Right atrium auricular region (tissue), 2 donors: Measurements from ENCODE around the gene PACSIN2. TPM values are rescaled to one million over a fixed set of nuclear protein-coding genes. Genes with fewer than 3 reads are reported as not detected.

Experiments used
- DNase-seq: peaks from one replicate; pipeline ENCODE4 v3.0.0-alpha.2; 2019; ENCODE audit warnings: low spot score
- H3K27ac ChIP-seq, 2 donors: fragments of 200-600 bp; sonication (generic); 1 replicate in 1 of 2; 2 replicates in 1 of 2; pipeline ENCODE4 v1.5.1; 2016 to 2019
- H3K27me3 ChIP-seq, 2 donors: fragments of 200-600 bp; sonication (generic); one replicate each; pipeline versions ENCODE4 v1.5.1 to v1.6.0; 2017 to 2019
- H3K36me3 ChIP-seq: fragments of 200-600 bp; sonication (generic); one replicate; pipeline ENCODE4 v1.5.1; 2016
- H3K4me1 ChIP-seq, 2 donors: fragments of 200-600 bp; sonication (generic); one replicate each; pipeline versions ENCODE4 v1.5.1 to v1.6.0; 2017 to 2019
- H3K4me3 ChIP-seq, 2 donors: fragments of 200-600 bp; sonication (generic); 1 replicate in 1 of 2; 2 replicates in 1 of 2; pipeline ENCODE4 v1.5.1; 2017 to 2019; ENCODE audit warnings: mild to moderate bottlenecking in 1 of 2, moderate library complexity in 1 of 2
- H3K9me3 ChIP-seq, 2 donors: fragments of 200-600 bp; sonication (generic); one replicate each; pipeline ENCODE4 v1.5.1; 2019
- CTCF ChIP-seq, 2 donors: fragments of 200-600 bp; sonication (generic); IDR thresholded peaks; one replicate each; pipeline ENCODE4 v1.5.1; 2019; ENCODE audit warnings: antibody characterized with exemption in 2 of 2
- total RNA-seq, 2 donors: library from RNA; depleted of rRNA; stranded (reverse); fragments of >200 nt; gene quantifications; one replicate each; pipeline ENCODE4 v1.1.0, GENCODE V29; 2016

The PACSIN2 gene
- total RNA-seq, 2 donors from 2014 or later = 66.3 to 89.8 TPM

DNA sequence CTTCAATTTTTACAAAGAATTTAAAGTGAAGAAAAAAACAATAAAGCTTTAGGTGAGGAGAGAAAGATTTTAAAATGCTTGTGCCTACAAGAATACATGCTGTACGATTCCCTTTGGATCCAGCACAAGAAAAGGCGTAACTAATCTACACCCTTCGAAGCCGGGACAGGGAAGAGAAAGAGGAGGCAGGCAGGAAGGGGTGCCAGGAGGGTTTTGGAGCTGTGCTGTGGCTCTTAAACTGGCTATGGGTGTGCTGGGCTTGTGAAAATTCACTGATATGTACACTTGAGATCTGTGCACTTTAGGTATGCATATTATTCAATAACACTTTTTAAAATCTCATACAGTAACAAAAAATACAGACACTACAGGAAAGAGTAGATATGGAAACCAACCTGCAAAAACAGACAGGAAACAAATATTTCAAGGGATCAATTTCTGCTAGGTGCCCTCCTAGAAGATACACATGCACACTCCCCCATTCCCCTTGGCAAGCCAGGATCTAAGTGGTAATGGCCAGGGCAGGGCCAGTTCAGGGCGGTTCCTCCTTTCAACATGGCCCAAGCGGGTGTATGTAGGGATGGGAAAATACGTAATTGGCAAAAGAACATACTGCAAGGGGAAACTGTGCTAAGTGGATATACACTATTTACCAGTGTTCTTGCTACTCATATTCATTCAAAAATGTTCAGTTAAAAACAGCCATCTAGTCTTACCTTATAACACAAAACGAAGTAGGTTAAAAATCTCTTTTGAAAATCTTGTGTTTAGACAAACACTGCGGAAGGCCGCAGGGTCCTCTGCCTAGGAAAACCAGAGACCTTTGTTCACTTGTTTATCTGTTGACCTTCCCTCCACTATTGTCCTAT, 54.2 kb downstream of the PACSIN2 start:
- TF ChIP-seq CTCF (IDR thresholded peaks at IDR 0.05) = no peak
- Histone ChIP-seq H3K36me3 (no peaks in the 10 kb centered on the region), H3K27me3 (no peaks in the 10 kb centered on the region), H3K9me3 (no peaks in the 10 kb centered on the region), H3K4me1 (peaks cover 0 to 68% of the 10 kb centered on the region in 2 donors), H3K27ac (peak overlapping the region; percentile 56 to 64), H3K4me3 (peak overlapping the region in 1 of 2 donors; percentile 47)
- DNase-seq = no peak

DNA sequence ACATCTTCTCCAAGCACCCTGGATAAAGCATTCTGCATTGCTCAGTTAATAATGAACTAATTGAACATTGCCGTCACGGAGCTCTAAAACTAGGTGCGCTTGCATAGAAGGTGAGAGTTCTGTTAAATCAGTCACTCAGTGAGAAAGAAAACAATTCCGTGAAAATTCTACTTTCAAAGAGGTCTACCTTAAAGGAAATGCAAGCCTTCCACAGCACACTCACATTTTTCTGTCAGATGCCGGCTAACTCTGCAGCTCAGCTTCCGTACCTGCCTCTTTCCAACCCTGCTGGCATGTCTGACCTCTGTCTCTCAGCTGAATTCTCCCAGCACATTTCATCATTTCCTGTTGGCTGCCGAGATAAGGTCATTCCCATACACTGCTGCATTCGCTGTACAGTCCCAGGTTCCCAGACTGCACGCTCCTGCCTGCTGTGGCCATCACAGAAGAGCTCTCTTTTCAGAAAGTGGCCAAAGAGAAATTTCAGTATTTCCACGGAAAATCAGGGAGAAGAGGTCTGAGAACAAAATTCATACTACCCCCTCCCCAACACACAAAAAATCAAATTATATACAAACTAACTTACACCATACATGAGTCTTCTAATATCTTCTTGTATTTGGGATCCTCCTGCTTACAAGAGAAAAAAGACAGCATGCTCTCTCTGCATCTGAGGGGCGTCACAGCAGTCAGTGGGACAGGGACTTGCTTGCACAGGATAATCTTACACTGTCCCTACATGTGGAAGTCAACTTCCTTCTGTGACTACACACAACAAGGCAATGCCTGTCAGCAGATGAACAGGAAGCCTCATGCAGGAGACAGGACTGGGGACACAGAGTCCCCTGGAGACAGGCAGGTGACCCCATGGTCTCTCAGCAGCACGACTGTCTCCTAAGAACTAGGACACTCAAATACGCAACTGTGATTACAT, 55.1 kb downstream of the PACSIN2 start:
- no peaks in the 10 kb centered on the region for H3K27me3 ChIP-seq
- DNase-seq = peak; percentile 83
- peak overlapping the region; percentile 56 to 64 for H3K27ac ChIP-seq
- H3K4me3 ChIP-seq = peak overlapping the region; percentile 45 to 47
- peaks cover 0 to 59% of the 10 kb centered on the region in 2 donors for H3K4me1 ChIP-seq
- no peaks in the 10 kb centered on the region for H3K36me3 ChIP-seq
- no peak for TF ChIP-seq CTCF (IDR thresholded peaks at IDR 0.05)
- H3K9me3 ChIP-seq = no peaks in the 10 kb centered on the region

DNA sequence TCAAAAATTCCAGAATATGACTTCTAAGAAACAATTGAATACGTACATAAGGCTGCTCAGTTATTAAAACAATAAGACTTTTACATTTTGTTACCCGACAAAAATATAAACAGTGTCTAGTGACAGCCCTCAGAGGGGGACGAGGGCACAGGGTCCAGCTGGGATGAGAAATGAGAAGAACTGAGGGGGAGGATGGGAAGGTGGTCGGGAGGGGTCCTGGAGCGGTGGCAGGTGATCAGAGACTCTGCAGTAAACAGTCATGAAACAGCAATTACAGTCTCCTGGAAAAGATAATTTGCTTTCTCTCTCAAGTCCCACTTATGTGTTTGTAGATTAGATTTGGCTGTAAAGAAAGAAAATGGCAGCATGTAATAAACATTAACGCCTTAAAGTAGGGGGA, 56.0 kb downstream of the PACSIN2 start:
- Histone ChIP-seq H3K27ac (peak overlapping the region; percentile 56 to 64), H3K36me3 (no peaks in the 10 kb centered on the region), H3K4me1 (peaks cover 0 to 60% of the 10 kb centered on the region in 2 donors)

GRCh38 chr22:42957958-42958357, 57.0 kb downstream of the PACSIN2 start:
- peak overlapping the region; percentile 45 to 47 for H3K4me3 ChIP-seq
- H3K4me1 ChIP-seq = peaks cover 0 to 60% of the 10 kb centered on the region in 2 donors
- TF ChIP-seq CTCF (IDR thresholded peaks at IDR 0.05) = no peak
- H3K36me3 ChIP-seq = no peaks in the 10 kb centered on the region
- H3K9me3 ChIP-seq = no peaks in the 10 kb centered on the region
- H3K27ac ChIP-seq = peak overlapping the region; percentile 26 to 64
- no peak for DNase-seq
- no peaks in the 10 kb centered on the region for H3K27me3 ChIP-seq

More for the DNA sequence above, 56.0 kb downstream of the PACSIN2 start:
- no peak for TF ChIP-seq CTCF (IDR thresholded peaks at IDR 0.05)
- Histone ChIP-seq H3K9me3 (no peaks in the 10 kb centered on the region), H3K4me3 (peak overlapping the region; percentile 45 to 47), H3K27me3 (no peaks in the 10 kb centered on the region)
- no peak for DNase-seq

- no peak for TF ChIP-seq CTCF (IDR thresholded peaks at IDR 0.05)
- Histone ChIP-seq H3K9me3 (no peaks in the 10 kb centered on the region), H3K36me3 (no peaks in the 10 kb centered on the region), H3K27me3 (no peaks in the 10 kb centered on the region), H3K4me1 (peaks cover 0 to 57% of the 10 kb centered on the region in 2 donors), H3K4me3 (peak overlapping the region in 1 of 2 donors; percentile 47), H3K27ac (no peak overlapping the region)
- DNase-seq = no peak
Measured at GRCh38 chr22:42957544-42957943, 57.4 kb downstream of the PACSIN2 start.
